ENCODE results near the gene ABR.
A peak's percentile ranks its signal among the peaks of the same experiment; 100 is the strongest.
"Not testable (repeated sequence)": the region's sequence is repeated elsewhere in the genome, so short reads cannot be mapped to it uniquely, and the experiment has no call there.

The ABR gene

GRCh38 chr17:1009229-1010085 lies 170.3 kb downstream of the ABR start:
- no peak overlapping the region for H3K4me3 ChIP-seq (ENCODE audit: low read length)
- DNase-seq (ENCODE audit: low read depth, low spot score), result no peak

- no peak for DNase-seq (ENCODE audit: low read depth, low spot score)
- H3K4me3 ChIP-seq (ENCODE audit: low read length), result no peak overlapping the region
Measured at GRCh38 chr17:1008008-1008761, 171.6 kb downstream of the ABR start.

GRCh38 chr17:1007310-1008007 lies 172.3 kb downstream of the ABR start:
- DNase-seq (ENCODE audit: low read depth, low spot score), result no peak
- H3K4me3 ChIP-seq (ENCODE audit: low read length), result no peak overlapping the region

GRCh38 chr17:1006054-1006453 lies 173.7 kb downstream of the ABR start:
- peak overlapping the region; percentile 57 for H3K4me3 ChIP-seq (ENCODE audit: low read length)
- DNase-seq (ENCODE audit: low read depth, low spot score), result peak; percentile 41

- peak overlapping the region; percentile 57 for H3K4me3 ChIP-seq (ENCODE audit: low read length)
Measured at GRCh38 chr17:1005361-1005946, 174.3 kb downstream of the ABR start.

GRCh38 chr17:1004769-1005295 lies 174.9 kb downstream of the ABR start:
- DNase-seq (ENCODE audit: low read depth, low spot score), result no peak
- H3K4me3 ChIP-seq (ENCODE audit: low read length), result peak overlapping the region; percentile 57

More at GRCh38 chr17:1005361-1005946, 174.3 kb downstream of the ABR start:
- DNase-seq (ENCODE audit: low read depth, low spot score), result peak; percentile 92

GRCh38 chr17:1003972-1004768 lies 175.6 kb downstream of the ABR start:
- peak; percentile 61 for DNase-seq (ENCODE audit: low read depth, low spot score)
- peak overlapping the region; percentile 57 for H3K4me3 ChIP-seq (ENCODE audit: low read length)

- DNase-seq (ENCODE audit: low read depth, low spot score), result no peak
- no peak overlapping the region for H3K4me3 ChIP-seq (ENCODE audit: low read length)
Measured at GRCh38 chr17:1003633-1003971, 176.2 kb downstream of the ABR start.

GRCh38 chr17:1002771-1003555 lies 176.8 kb downstream of the ABR start:
- no peak for DNase-seq (ENCODE audit: low read depth, low spot score)

GRCh38 chr17:1002412-1002753 lies 177.4 kb downstream of the ABR start:
- no peak overlapping the region for H3K4me3 ChIP-seq (ENCODE audit: low read length)
- DNase-seq (ENCODE audit: low read depth, low spot score), result no peak

More at GRCh38 chr17:1002771-1003555, 176.8 kb downstream of the ABR start:
- H3K4me3 ChIP-seq (ENCODE audit: low read length), result no peak overlapping the region

GRCh38 chr17:1001640-1002411 lies 178.0 kb downstream of the ABR start:
- no peak for DNase-seq (ENCODE audit: low read depth, low spot score)
- no peak overlapping the region for H3K4me3 ChIP-seq (ENCODE audit: low read length)

GRCh38 chr17:1000597-1001461 lies 179.0 kb downstream of the ABR start:
- no peak for DNase-seq (ENCODE audit: low read depth, low spot score)
- no peak overlapping the region for H3K4me3 ChIP-seq (ENCODE audit: low read length)

- no peak for DNase-seq (ENCODE audit: low read depth, low spot score)
- peak overlapping the region; percentile 81 for H3K4me3 ChIP-seq (ENCODE audit: low read length)
Measured at GRCh38 chr17:998111-998510, 181.7 kb downstream of the ABR start.

- peak; percentile 97 for DNase-seq (ENCODE audit: low read depth, low spot score)
- H3K4me3 ChIP-seq (ENCODE audit: low read length), result peak within 1 kb of the TSS; percentile 81
Measured at GRCh38 chr17:996554-997344, 183.0 kb downstream of the ABR start, which contains the start of gene TIMM22. Gene TIMM22, plus strand, starts transcription at chr17:997129. Its CDS starts 14 bp downstream, at chr17:997143.

- H3K4me3 ChIP-seq (ENCODE audit: low read length), result not testable (repeated sequence)
Measured at GRCh38 chr17:995324-995723, 184.5 kb downstream of the ABR start.

More at GRCh38 chr17:995324-995723, 184.5 kb downstream of the ABR start:
- not testable (repeated sequence) for DNase-seq (ENCODE audit: low read depth, low spot score)

Data from Jurkat, Clone E6-1 (cell line).